Activated CD8-positive, alpha-beta memory T cell treated with anti-CD3 and anti-CD28 coated beads, Interleukin-2, amount 50 U/mL, for 1 hour (primary cell): ENCODE data around the gene CCDC88A.
"Not testable (repeated sequence)": the region's sequence is repeated elsewhere in the genome, so short reads cannot be mapped to it uniquely, and the experiment has no call there.

ENCODE experiments used
- DNase-seq: peaks from one replicate; pipeline ENCODE4 v3.0.0-alpha.2; 2020; ENCODE audit errors: extremely low read depth

CCDC88A gene, protein sequence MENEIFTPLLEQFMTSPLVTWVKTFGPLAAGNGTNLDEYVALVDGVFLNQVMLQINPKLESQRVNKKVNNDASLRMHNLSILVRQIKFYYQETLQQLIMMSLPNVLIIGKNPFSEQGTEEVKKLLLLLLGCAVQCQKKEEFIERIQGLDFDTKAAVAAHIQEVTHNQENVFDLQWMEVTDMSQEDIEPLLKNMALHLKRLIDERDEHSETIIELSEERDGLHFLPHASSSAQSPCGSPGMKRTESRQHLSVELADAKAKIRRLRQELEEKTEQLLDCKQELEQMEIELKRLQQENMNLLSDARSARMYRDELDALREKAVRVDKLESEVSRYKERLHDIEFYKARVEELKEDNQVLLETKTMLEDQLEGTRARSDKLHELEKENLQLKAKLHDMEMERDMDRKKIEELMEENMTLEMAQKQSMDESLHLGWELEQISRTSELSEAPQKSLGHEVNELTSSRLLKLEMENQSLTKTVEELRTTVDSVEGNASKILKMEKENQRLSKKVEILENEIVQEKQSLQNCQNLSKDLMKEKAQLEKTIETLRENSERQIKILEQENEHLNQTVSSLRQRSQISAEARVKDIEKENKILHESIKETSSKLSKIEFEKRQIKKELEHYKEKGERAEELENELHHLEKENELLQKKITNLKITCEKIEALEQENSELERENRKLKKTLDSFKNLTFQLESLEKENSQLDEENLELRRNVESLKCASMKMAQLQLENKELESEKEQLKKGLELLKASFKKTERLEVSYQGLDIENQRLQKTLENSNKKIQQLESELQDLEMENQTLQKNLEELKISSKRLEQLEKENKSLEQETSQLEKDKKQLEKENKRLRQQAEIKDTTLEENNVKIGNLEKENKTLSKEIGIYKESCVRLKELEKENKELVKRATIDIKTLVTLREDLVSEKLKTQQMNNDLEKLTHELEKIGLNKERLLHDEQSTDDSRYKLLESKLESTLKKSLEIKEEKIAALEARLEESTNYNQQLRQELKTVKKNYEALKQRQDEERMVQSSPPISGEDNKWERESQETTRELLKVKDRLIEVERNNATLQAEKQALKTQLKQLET (N-terminal part only)

DNA sequence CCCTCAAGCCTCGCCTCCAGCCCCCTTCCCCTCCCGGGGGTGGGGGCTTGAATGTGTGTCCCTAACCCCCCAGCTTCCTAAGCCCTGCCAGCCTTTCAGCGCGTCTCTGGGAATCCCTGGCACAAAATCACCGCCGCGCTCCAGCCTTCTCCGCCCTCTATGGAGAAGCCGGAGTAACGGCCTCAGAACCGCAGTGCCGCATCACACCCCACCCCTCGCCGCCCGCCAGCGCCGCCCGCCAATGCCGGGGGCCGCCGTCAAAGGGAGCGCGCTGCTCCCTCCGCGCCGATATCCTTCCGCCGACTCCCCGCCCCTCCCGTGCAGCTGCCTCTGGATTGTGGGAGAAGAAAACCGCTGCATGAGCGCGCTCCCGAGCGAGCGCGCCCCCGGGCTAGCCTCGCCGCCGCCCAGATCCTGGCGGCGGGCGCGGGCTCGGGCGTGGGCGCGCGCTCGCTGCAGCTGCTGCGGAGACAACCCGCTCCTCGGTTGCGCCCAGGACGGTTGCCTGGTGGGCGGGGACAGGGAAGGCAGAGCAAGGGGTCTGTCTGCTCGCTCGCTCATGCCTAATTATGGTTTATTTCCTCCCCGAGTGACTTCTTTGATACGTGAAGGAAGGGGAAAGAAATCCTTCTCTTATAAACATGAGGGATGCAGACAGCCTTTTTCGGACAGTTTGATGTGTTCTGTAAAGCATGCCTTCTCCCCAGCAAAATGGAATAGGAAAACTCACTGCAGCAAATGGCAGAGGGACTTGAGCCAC lies at the start of gene CCDC88A:
CCDC88A (minus strand) TSS at position 178 of the 760 bp plus-strand sequence. CDS start 777 bp downstream, outside the sequence.
- peak; percentile 74 for DNase-seq

DNA sequence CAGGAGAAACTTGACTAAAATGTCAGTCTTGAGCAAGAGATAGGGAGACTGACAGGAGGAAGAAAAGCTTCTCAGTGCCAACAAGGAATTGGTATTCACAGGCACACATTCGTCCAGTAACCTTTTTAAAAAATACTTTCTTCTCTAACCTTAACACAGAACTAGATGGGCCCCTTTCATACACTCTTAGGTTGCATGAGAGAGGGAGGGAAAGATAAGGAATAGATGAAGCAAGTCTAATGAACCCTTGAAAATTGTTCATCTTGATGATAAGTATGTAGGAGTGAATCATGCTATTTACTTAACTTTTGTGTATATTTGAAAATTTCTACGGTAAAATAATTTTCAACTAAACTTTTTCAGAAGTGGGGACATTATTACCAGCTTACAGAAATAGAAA lies 42.0 kb upstream of the CCDC88A start:
- DNase-seq, result no peak

DNA sequence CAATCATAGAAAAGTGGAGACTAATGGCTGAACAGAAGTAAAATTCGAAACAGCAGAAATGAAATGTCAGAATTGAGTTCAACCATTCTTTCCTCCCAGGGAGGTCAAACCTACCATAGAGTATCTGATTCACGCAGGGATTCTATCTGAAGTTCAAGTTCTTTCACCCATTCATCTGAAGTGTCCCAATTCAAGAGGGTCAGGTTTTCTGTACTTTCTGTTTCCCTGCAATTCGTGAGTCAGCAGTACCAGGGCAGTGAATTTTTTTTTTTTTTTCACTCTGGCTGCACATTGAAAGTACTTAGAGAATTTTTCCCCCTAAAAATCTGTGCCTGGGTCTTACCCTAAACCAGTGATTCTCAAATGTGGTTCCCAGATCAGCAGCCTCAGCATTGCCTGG lies 40.9 kb upstream of the CCDC88A start:
- no peak for DNase-seq

DNA sequence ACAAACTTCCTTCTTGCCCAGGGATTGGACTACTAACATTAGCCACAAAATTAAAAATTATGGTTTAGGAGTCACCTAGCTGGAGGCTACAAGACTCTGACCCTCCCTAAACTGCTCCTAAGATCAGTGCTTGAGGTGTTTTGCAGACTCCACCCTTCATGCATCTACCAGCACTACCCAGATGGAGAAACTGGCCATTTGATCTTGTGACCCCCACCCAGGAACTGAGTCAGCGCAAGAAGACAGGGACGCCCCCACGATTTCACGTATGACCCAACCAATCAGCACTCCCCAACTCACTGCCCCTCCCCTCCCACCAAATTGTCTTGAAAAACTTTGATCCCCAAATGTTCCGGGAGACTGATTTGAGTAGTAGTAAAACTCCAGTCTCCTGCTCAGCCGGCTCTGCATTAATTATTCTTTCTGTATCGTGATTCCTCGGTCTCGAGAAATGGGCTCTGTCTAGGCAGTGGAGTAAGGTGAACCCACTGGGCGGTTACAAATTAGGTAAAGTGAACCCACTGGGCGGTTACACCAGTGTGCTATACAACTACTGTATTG lies 40.1 kb upstream of the CCDC88A start:
- no peak for DNase-seq

DNA sequence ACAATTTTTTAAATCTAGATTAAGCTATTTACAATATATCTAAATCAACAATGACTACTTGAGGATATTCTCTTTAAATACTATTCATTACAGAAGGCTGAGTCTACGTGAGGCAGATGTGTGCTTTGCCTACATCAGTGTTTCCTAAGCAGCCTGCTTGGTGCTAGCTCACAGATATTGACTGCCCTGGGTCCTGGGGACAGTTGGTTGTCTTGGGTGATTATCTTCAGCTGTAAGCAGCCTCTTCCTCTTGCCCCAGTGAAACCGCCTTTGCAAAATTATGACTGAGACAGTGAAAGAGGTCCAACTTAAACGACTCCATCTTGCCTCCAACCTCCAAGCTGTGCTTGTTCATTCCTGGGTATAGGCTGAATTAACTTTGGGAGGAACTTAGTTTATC lies 39.6 kb upstream of the CCDC88A start:
- no peak for DNase-seq

DNA sequence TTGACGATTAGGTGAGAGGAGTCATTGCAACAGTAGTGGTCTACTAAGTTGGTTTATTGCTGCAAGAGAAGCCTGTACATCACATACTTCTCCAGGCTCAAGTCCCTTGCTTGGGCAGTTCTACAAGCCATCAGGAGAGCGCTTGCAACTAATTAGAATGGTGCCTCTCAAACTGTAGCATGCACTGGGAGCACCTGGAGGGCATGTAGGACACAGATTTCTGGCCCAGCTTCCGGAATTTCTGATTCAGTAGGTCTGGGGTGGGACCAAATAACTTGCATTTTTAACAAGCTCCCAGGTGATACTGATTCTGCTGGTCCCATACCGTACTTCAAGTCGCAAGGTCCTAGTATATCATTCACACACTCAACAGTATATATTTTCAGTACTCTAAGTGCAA lies 34.5 kb upstream of the CCDC88A start:
- DNase-seq, result no peak

DNA sequence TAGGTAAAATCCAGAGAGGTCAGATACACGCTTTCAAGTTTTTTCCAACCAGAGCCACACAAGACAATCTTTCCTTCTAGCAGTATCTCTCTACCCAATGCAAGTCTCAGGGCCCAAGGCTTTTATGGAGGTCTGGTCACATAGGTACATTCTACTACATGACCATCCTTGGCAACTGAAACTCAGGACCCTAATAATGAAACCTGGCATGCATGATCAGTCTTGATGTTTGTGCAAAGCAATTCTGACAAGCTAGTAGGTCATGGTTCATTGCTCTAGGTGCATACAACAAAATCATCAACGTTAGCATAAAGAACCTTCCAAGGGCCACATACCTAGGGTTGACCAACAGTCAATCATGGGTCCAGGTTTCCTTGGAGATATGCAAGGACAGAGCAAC lies 33.2 kb upstream of the CCDC88A start:
- no peak for DNase-seq

DNA sequence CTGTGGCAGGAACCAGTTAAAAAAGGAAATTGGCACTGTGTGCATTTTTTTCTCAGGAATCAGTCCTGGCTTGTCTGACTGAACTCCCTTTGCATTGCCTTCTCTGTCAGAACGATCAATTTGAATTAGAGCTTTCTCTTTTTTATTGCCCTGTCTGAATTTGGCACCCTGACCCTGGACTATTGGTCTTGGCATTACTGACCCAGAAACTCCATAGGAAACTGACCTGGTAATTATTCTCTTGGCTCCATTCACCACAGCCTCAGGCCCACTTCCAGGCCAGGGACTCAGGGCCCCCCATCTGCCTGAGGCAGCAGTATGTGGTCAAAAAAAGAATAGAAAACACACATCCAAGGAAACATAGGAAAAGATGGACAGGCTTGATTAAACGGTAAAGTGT lies 32.0 kb upstream of the CCDC88A start:
- no peak for DNase-seq

DNA sequence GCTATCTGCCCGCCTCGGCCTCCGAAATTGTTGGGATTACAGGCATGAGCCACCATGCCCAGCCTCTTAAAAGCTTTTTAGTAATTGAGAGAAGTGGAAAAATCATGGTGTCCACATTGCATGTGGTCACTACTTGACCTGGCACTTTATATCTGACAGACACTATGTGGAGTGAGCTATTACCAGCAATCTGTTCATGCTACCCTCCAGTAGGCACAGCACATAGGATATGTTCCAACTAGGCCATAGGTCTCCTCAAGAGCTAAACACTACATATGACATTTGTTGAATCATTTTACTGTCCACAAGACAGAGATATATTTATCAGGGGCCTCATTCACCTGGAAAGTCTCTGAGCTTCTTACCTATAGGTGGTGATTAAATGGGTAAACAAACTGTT lies 30.4 kb upstream of the CCDC88A start:
- DNase-seq, result not testable (repeated sequence)

DNA sequence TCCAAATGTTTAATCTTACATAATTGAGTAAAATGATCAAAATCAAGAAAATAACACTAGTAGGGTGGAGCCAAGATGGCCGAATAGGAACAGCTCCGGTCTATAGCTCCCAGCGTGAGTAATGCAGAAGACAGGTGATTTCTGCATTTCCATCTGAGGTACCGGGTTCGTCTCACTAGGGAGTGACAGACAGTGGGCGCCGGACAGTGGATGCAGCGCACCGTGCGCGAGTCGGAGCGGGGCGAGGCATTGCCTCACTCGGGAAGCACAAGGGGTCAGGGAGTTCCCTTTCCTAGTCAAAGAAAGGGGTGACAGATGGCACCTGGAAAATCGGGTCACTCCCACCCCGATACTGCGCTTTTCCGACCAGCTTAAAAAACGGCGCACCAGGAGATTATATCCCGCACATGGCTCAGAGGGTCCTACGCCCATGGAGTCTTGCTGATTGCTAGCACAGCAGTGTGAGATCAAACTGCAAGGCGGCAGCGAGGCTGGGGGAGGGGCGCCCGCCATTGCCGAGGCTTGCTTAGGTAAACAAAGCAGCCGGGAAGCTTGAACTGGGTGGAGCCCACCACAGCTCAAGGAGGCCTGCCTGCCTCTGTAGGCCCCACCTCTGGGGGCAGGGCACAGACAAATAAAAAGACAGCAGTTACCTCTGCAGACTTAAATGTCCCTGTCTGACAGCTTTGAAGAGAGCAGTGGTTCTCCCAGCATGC lies 22.5 kb upstream of the CCDC88A start:
- not testable (repeated sequence) for DNase-seq

DNA sequence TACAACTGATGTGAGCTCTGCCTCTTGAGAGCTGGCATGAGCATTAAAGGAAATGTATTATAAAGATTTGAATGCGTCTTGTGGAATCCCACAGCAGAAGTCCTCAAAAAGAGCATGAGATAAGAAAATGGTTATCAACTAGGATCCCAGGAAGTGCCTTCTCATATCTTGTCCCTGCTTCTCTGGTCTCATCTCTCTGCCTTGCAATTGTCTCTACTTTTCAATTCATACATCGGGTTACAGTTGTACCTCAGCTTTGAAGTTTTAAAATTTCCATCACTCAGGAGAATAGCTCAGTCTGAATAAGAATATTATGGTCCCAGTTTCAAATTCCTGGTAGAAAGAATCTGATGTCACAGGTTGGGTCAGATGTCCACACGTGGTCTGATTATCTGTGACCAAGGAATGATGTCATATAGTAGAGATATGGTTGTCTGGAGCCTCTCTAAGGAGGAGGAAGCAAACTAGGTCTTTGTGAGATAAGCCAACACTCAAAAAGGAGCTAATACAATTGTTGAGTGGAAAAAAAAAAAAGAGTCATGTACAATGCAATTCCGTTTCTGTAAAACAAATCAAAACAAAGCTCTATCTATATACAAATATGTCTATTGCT lies 21.7 kb upstream of the CCDC88A start:
- no peak for DNase-seq

DNA sequence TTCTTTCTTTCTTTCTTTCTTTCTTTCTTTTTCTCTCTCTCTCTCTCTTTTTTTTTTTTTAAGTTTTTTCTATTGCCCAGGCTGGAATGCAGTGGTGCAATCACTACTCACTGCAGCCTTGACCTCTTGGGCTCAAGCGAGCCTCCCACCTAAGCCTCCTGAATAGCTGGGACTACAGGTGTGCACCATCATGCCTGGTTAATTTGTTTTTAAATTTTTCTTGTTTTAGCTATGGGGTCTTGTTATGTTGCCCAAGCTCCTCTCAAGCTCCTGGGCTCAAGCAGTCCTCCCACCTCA lies 19.4 kb upstream of the CCDC88A start:
- DNase-seq, result no peak

DNA sequence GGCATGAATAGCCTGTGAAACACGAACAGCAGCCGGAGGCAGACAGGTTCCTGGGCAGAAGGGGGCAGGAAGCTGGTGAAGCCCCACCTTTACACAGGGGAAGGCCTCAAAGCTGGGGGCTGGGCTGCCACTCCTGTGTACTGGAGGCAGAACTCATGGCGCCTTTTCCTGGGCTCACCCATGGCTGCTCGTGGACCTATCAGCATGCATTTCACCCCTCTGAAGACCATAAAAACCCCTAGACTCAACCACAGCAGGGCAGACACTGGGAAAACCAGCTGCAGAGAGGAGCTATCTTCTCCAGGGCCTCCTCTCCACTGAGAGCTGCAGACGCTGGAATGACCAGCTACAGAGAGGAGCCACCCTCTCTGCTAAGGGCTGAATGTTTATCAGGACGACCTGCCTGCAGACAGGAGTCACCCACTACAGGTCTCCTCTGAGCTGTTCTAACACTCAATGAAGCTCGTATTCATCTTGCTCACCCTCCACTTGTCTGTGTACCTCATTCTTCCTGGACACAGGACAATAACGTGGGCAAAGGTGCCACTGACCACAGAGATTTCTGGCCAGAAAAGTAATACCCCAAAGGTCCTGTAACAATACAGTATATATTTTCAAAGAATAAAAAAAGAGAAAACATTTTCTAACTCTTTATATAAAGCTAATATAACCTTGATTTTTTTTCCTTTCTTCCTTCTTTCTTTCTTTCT lies 18.9 kb upstream of the CCDC88A start:
- no peak for DNase-seq

DNA sequence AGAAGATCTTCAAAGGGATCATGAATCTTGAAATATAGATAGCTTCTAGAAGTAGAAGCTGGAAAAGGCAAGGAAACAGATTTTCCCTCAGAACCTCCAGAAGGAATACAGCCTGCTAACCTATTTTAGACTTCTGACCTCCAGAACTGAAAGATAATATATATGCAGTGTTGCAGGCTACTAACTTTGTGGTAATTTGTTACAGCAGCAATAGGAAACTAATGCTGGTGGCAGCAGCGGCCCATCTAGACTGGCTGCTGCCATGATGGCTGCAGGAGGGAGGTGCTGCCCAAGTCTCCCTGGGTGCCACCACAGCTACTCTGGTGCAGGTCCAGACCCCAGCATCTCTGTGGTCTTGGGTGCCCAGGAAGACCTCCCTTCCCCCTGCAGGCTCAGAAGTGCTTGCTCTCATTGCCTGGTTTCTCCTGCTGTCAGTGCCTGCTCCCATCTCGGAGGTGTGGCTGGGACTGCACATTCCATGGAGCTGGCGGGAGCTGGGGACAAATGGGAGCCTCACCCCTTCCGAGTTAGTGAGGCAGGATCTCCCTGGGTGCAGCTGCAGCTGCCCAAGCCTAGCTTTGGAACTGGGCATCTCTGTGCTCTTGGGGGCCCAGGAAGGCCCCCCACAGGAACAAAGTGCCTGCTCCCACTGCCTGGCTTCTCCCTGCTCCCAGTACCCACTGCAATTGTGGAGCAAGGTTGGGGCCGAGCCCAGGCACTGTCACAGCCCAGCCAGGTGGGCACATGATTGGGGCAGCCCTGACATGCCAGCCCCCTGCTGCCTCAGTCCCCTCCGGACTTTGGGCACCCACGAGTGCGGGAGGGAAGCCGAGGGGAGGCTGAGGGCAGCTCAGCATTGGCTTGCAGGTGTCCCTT lies 18.1 kb upstream of the CCDC88A start:
- no peak for DNase-seq

DNA sequence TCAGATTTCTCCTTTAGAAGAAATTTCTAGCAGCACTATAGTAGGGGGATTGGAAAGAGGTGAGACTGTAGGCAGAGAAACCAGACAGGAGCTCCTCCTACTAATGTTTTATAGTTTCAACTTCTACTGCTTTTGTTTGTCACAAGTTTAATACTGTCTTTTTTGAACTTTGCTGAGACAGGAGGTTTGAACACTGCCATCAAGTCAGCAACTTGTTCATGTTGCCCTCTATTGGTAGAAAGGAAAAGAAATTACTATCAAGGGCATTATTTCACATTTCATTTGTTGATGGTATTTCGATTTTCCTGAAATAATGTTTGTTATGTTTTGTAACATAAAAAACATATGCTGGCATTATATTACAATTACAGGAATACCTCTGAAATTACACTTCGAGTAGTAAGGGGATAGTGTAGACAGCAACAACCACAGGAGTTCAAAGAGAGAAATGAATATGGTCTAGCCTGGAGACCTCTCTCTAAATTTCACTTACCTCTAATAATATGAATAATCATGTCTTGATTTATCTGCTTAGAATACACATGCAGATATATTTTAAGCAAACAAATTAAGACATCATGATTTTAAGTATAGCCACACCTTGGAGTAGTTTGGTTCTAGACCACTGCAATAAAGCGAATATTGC lies 12.4 kb upstream of the CCDC88A start:
- no peak for DNase-seq

DNA sequence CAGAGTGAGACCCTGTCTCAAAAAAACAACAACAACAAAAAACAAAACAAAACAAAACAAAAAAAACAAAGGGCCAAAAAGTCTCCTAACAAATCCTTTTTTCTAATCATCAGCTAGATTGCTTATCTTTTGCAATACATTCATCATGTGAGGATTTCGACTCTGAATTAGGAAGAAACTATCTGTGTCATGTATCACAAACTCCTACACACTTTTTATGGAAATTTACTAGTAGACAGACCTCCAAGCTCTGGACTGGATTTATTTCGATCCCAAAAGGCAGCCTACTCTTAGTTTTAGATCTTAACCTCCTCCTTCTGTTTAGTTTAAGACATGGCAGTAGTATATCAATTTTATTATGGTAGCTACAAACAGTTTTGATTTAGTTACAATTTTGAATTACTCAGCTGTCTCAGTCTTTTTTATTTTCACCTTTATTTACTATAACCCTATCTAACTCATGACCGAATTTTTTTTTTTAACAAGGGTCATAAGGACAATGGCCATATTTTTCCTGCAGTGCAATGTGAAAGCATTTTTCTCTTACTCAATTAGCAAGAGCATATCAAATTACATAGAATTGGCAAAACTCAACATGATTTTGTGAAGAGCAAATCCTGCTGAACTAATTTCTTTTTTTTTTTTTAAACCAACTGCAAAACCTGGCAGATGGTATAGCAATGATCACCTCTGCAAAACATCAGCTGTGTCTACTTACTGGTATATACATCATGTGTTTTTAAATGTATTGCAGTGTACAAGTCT lies 10.7 kb upstream of the CCDC88A start:
- DNase-seq, result no peak

DNA sequence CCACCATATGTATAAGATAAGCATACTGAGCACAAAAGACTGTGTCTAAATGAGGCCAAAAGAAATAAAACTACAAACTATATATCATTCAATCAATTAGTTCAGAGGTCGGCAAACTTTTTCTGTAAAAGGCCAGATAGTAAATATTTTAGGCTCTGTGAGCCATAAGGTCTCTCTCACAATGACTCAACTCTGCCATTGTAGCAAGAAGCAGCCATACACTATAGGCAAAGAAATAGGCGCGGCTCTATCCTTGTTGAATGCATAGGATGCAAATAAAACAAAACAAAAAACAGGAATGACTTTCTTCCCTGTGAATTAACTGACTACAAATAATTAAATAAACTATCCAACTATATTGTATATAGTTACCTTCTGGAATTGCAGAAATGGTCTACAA lies 8.6 kb upstream of the CCDC88A start:
- DNase-seq, result no peak

DNA sequence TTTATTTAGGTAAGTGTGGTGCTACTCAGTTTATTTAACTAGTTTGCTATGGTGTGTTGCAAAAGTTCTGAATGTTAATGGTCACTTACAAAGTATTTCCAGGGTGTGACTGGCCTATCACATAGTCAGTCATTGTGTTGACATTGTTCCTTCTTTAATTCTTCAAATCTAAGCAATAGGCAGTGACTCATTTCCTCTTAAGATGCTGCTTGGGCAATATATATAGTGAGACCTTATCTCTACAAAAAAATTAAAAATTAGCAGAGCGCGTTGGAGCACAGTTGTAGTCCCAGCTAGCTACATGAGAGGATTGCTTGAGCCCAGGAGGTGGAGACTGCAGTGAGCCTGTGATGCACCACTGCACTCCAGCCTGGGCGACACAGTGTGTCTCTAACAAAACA lies 5.8 kb upstream of the CCDC88A start:
- DNase-seq, result no peak
